Fibroblast of lung (primary cell): ENCODE results near the gene ADAMTS19. TPM values are rescaled to one million over a fixed set of nuclear protein-coding genes. Genes with fewer than 3 reads are reported as not detected.

Experiments
- DNase-seq, 2 donors: peaks; one replicate each; pipeline versions ENCODE4 v3.0.0 to v3.0.0-alpha.2; 2010; ENCODE audit warnings: low read depth in 2 of 2
- H2AFZ ChIP-seq: 2 replicates; pipeline ENCODE4 v1.5.1; 2012; ENCODE audit warnings: low read length, control low read depth, inconsistent platforms
- H3K27ac ChIP-seq: 2 replicates; pipeline ENCODE4 v1.5.1; 2011; ENCODE audit warnings: low read length, control low read depth; ENCODE audit not compliant: insufficient read depth
- H3K27me3 ChIP-seq: 2 replicates; pipeline ENCODE4 v1.5.1; 2011; ENCODE audit warnings: mild to moderate bottlenecking, low read length; ENCODE audit not compliant: control insufficient read depth, insufficient read depth
- H3K36me3 ChIP-seq: 2 replicates; pipeline ENCODE4 v1.5.1; 2011; ENCODE audit warnings: low read length; ENCODE audit not compliant: control insufficient read depth, insufficient read depth
- H3K4me1 ChIP-seq: 2 replicates; pipeline ENCODE4 v1.5.1; 2011; ENCODE audit warnings: low read length; ENCODE audit not compliant: control insufficient read depth, insufficient read depth; ENCODE audit errors: extremely low read depth
- H3K4me2 ChIP-seq: 2 replicates; pipeline ENCODE4 v1.5.1; 2011; ENCODE audit warnings: low read length, control low read depth; ENCODE audit not compliant: insufficient read depth; ENCODE audit errors: extremely low read depth
- H3K4me3 ChIP-seq, 4 experiments: fragments of 200-600 bp in 1 of 4; sonication (generic) in 1 of 4; replicated peaks in 1 of 4; 2 replicates each; pipeline ENCODE4 v1.5.1; 2011 to 2016; ENCODE audit warnings: low read length in 4 of 4, low read depth in 3 of 4, mild to moderate bottlenecking in 3 of 4, control low read depth in 2 of 4, inconsistent platforms in 1 of 4, mixed read lengths in 1 of 4; ENCODE audit not compliant: insufficient read depth in 1 of 4; ENCODE audit errors: control extremely low read depth in 1 of 4
- H3K79me2 ChIP-seq: 2 replicates; pipeline ENCODE4 v1.5.1; 2012; ENCODE audit warnings: mild to moderate bottlenecking, low read length, inconsistent platforms; ENCODE audit not compliant: control insufficient read depth, insufficient read depth
- H3K9ac ChIP-seq: 2 replicates; pipeline ENCODE4 v1.5.1; 2011; ENCODE audit warnings: mild to moderate bottlenecking, low read length, control low read depth; ENCODE audit not compliant: insufficient read depth
- H3K9me3 ChIP-seq: 2 replicates; pipeline ENCODE4 v1.5.1; 2012; ENCODE audit warnings: low read depth, low read length; ENCODE audit not compliant: control insufficient read depth, insufficient read depth
- H4K20me1 ChIP-seq: 2 replicates; pipeline ENCODE4 v1.5.1; 2011; ENCODE audit warnings: low read length; ENCODE audit not compliant: control insufficient read depth, insufficient read depth; ENCODE audit errors: extremely low read depth
- EZH2 ChIP-seq: IDR thresholded peaks from 2 replicates; pipeline ENCODE4 v1.5.1; 2012; ENCODE audit warnings: low read length, control low read depth, mild to moderate bottlenecking; ENCODE audit errors: missing control alignments
- polyA plus RNA-seq, 2 donors: library from polyadenylated mRNA; depleted of rRNA in 1 of 2; stranded (reverse) in 1 of 2; unstranded in 1 of 2; fragments of >200 nt; gene quantifications; 2 replicates each; pipeline ENCODE4 v1.2.1, GENCODE V29; 2011 to 2012; ENCODE audit warnings: missing spikeins in 1 of 2
- total RNA-seq: library from RNA; depleted of rRNA; stranded (reverse); fragments of >200 nt; gene quantifications from 2 replicates; pipeline ENCODE4 v1.2.1, GENCODE V29; 2014
- TF ChIP-seq, protein P1 (sequence below), 2 donors: IDR thresholded peaks in 1 of 2; conservative IDR thresholded peaks in 1 of 2; 1 replicate in 1 of 2; 2 replicates in 1 of 2; pipeline ENCODE4 v1.5.1; 2011 to 2012; ENCODE audit warnings: low read length in 2 of 2, control low read depth in 1 of 2, inconsistent platforms in 1 of 2, low read depth in 1 of 2, mild to moderate bottlenecking in 1 of 2

Gene ADAMTS19
- total and polyA plus RNA-seq, 2 donors (not counting 1 experiment from before 2014, with no cell fraction given), result 0.09 to 0.33 TPM

DNA sequence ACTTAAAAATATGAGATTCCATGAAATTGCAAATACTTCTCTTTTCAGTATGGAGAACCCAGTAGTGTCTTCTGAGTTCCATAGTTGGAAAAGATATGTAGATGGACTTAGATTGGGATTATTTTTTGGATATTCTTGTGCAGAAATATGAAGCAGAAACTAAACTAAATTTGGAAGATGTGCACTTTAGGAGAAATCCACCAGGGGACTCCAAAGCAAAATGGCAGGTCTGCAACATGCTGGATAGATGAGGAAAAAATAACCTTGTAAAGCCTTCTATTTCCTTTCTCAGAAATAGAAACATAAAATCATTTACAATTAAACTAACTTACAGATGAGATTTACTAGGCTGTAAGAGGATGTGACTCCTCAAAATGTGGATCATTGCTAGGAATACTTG lies 238.6 kb downstream of the ADAMTS19 start:
- Histone ChIP-seq H2AFZ (no peak overlapping the region), H3K4me3 (no peak overlapping the region), H3K27me3 (no peaks in the 10 kb centered on the region), H3K36me3 (no peaks in the 10 kb centered on the region), H3K4me1 (no peaks in the 10 kb centered on the region), H3K27ac (no peak overlapping the region), H3K4me2 (no peak overlapping the region), H3K9me3 (no peaks in the 10 kb centered on the region), H3K9ac (no peak overlapping the region), H4K20me1 (no peaks in the 10 kb centered on the region), H3K79me2 (no peaks in the 10 kb centered on the region)
- peak in 1 of 2 donors; percentile 14 for DNase-seq
- TF ChIP-seq EZH2, result no peak
- TF ChIP-seq, protein P1, sequence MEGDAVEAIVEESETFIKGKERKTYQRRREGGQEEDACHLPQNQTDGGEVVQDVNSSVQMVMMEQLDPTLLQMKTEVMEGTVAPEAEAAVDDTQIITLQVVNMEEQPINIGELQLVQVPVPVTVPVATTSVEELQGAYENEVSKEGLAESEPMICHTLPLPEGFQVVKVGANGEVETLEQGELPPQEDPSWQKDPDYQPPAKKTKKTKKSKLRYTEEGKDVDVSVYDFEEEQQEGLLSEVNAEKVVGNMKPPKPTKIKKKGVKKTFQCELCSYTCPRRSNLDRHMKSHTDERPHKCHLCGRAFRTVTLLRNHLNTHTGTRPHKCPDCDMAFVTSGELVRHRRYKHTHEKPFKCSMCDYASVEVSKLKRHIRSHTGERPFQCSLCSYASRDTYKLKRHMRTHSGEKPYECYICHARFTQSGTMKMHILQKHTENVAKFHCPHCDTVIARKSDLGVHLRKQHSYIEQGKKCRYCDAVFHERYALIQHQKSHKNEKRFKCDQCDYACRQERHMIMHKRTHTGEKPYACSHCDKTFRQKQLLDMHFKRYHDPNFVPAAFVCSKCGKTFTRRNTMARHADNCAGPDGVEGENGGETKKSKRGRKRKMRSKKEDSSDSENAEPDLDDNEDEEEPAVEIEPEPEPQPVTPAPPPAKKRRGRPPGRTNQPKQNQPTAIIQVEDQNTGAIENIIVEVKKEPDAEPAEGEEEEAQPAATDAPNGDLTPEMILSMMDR (conservative IDR thresholded peaks at IDR 0.05 in 1 of 2, IDR thresholded peaks at IDR 0.05 in 1 of 2; ENCODE audit: low read depth in 1 of 2, low read length in 2 of 2), result peak; percentile 20 to 41

DNA sequence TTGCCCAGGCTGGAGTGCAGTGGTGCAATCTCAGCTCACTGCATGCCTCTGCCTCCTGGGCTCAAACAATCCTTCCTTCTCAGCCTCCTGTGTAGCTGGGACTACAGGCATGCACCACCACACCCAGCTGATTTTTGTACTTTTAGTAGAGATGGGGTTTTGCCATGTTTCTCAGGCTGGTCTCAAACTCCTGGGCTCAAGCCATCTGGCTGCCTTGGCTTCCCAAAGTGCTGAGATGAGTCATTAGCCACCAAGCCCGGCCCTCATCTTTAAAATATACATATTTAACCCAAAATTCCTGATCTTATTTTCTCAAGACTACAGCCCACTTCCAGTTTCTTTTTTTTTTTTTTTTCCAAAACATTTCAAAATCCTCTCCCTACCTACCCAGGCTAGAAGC lies 256.1 kb downstream of the ADAMTS19 start:
- H3K4me1 ChIP-seq, result no peaks in the 10 kb centered on the region
- H3K27me3 ChIP-seq, result no peaks in the 10 kb centered on the region
- H3K27ac ChIP-seq, result no peak overlapping the region
- peak; percentile 15 to 41 for DNase-seq
- H3K9me3 ChIP-seq, result no peaks in the 10 kb centered on the region
- no peak overlapping the region for H3K9ac ChIP-seq
- no peaks in the 10 kb centered on the region for H3K36me3 ChIP-seq
- no peaks in the 10 kb centered on the region for H3K79me2 ChIP-seq
- no peak overlapping the region for H3K4me2 ChIP-seq
- H2AFZ ChIP-seq, result no peak overlapping the region
- H4K20me1 ChIP-seq, result no peaks in the 10 kb centered on the region
- TF ChIP-seq EZH2, result no peak
- TF ChIP-seq, protein P1 (conservative IDR thresholded peaks at IDR 0.05 in 1 of 2, IDR thresholded peaks at IDR 0.05 in 1 of 2; ENCODE audit: low read depth in 1 of 2, low read length in 2 of 2), result no peak
- H3K4me3 ChIP-seq, result no peak overlapping the region

DNA sequence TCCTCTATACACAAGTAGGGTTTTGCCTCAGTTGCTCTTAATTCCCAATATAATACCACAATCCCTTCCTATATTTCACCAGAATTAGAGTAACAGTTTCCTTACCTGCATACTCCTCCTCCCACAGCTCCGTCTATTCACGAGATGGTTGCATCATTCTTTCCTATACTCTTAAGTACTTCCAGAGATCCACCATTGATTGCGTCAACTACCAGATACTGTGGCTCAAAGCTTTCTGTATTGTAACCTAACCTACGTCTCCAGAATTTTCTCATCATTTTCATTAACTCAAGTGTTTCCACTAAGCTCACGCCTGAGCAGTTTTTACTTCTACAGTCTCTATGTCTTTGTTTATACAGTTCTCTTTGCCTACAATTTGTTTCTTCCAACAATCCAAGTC lies 256.6 kb downstream of the ADAMTS19 start:
- no peaks in the 10 kb centered on the region for H4K20me1 ChIP-seq
- no peak overlapping the region for H3K4me2 ChIP-seq
- no peak for DNase-seq
- H3K79me2 ChIP-seq, result no peaks in the 10 kb centered on the region
- no peak for TF ChIP-seq EZH2
- TF ChIP-seq, protein P1 (conservative IDR thresholded peaks at IDR 0.05 in 1 of 2, IDR thresholded peaks at IDR 0.05 in 1 of 2; ENCODE audit: low read depth in 1 of 2, low read length in 2 of 2), result no peak
- H3K4me3 ChIP-seq, result no peak overlapping the region
- H3K9me3 ChIP-seq, result no peaks in the 10 kb centered on the region
- H3K27me3 ChIP-seq, result no peaks in the 10 kb centered on the region
- H3K36me3 ChIP-seq, result no peaks in the 10 kb centered on the region
- no peak overlapping the region for H2AFZ ChIP-seq
- no peak overlapping the region for H3K27ac ChIP-seq
- H3K4me1 ChIP-seq, result no peaks in the 10 kb centered on the region
- no peak overlapping the region for H3K9ac ChIP-seq
